GM18870 (cell line): ENCODE results near the gene MAN2A2.
"Not testable (repeated sequence)": the region's sequence is repeated elsewhere in the genome, so short reads cannot be mapped to it uniquely, and the experiment has no call there.

Source experiments
- ATAC-seq: cut with Tn5 transposase; IDR thresholded peaks from one replicate; pipeline ENCODE4 v1.9.1; 2021; ENCODE audit warnings: moderate library complexity; ENCODE audit not compliant: unreplicated experiment

The MAN2A2 gene

DNA sequence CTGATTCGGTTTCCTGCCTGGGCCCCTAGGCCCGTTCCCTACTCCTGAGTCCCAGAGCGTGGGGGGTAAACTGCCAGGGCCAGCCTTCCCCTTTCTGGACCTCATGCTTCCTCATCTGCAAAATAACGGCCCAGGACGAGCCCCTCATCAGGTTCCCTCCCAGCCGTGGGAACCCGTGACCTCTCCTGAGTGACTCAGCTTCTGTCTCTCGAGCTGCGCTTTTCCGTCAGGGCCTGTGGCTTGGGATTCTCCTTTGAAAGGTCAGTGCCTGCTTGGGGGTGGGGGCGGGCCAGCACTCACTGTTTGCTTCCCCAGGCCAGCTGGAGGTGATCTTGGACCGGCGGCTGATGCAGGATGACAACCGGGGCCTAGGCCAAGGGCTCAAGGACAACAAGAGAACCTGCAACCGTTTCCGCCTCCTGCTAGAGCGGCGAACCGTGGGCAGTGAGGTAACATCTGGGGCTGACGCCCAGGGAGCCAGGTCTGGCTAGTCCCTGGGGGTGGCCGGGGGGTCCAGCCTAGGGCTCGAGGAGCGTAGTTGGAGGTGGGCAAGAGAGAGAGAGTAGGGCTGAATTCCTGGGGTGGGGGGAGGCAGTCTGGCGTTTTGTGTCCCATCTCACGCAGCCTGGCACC lies 12.8 kb downstream of the MAN2A2 start:
- no peak for ATAC-seq

DNA sequence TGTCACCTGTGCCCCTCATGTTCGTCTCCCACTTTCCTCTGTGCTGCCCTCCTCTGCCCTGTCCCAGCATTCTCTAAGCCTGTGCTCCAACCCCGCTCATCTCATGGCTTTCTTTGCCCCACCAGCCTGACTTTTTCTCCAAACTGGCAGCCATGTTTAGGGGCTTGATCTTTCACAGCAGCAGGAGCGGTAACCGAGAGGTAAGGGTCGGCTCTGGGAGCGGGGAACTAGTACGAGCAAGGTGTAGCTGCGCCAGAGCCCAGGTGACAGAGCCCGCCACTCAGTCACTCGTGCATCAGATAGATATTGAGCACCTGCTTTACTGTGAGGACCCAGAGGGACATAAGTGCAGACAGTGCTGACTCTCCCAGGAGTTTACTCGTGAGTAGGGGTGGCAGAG lies 13.4 kb downstream of the MAN2A2 start:
- ATAC-seq: no peak

DNA sequence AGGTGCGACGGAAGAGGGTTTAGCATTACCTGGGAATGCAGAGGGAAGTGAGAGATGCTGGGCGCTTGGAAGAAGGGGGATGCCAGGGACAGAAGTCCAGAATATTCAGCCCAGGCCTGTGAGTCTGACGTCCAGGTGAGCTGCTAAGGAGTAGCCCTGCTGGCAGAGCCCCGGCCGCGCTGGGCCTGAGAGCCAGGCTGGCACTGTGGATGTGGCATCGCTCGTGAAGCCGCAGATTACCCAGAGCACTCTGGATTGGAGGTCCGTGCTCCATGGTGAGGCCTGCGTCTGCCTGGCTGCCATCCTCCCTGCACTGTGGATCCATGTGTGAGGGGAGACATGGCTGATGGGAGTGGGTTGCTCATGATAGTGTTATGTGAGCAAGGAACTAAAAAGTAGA lies 14.5 kb downstream of the MAN2A2 start:
- ATAC-seq: no peak

DNA sequence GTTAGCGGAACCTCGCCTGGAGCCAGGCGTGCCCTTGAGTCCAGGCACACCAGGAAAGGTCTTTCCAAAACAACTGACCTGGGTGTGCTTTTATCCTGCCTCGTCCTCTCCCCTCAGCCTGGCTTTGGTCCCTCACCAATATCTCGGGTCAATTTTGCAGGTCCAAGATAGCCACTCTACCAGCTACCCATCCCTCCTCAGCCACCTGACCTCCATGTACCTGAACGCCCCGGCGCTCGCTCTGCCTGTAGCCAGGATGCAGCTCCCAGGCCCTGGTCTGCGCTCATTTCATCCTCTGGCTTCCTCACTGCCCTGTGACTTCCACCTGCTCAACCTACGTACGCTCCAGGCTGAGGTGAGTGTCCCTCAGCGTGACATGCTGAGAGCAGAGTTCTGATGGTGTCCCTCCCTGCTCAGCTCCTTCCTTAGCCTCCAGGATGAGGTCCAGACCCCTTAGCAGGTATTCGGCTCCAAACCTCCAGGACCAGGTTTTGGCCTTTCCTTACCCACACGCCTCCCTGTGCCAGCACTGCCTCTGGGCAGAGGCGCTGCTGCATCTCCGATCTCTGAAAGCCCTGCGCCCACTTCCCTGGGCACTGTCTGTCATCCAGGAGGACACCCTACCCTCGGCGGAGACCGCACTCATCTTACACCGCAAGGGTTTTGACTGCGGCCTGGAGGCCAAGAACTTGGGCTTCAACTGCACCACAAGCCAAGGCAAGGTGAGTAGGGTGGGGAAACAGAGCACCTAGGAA lies 15.1 kb downstream of the MAN2A2 start:
- ATAC-seq: no peak

DNA sequence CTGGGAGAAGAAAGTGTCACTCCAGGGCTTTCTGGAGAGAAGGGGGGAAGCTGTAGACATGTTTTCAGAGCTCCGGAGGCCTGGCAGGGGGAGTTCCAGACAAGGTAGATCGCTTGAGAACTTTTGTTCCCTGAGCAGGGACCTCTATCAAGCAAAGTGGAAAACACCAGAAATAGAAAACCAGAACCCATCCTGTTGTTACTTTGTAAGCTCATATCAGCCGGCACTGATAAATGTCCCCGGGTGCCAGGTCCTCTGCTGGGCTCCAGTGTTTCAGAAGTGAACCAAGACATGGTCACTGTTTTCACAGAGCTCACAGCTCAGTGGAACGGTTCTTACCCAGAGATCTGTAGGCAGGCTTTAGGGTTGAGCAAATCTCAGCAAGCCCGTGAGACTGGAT lies 15.7 kb downstream of the MAN2A2 start:
- no peak for ATAC-seq

DNA sequence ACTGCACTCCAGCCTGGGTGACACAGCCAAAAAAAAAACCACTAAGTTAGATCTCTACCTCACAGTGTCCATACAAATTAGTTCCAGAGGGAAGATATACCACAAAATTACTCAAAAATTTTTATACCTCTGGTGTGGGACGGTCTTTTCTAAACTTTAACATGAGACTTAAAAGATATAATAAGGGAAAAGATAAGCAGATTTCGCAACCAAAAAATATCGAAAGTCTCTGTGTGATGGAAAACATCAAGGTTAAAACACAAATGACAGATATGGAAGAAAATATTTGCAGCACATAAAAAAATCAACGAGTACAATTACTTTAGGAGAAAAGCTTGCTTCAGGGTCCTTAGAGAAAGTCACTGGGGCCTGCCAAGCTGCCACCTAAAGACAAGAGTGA lies 18.8 kb downstream of the MAN2A2 start:
- no peak for ATAC-seq

DNA sequence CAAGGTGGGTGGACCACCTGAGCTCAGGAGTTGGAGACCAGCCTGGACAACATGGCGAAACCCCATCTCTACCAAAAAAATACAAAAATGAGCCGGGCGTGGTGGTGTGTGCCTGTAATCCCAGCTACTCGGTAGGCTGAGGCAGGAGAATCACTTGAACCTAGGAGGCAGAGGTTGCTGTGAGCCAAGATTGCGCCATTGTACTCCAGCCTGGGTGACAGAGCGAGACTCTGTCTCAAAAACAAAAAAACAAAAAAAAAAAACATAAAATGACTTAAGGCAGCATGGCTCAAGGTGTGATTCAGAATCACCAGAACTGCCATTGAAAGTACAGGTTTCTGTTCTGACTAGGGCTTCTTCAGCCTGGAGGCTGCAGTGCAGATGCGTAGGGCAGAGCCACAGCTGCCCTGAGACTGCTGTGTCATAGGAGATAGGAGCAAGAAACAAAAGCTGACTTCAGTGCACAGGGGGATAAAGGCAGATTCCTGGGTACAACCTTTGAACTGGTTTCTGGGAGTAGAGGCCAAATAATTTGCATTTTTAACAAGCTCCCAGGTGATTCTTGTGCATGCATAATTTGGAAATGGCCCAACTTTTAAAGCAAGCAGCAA lies 19.7 kb downstream of the MAN2A2 start:
- peak; percentile 80 for ATAC-seq

DNA sequence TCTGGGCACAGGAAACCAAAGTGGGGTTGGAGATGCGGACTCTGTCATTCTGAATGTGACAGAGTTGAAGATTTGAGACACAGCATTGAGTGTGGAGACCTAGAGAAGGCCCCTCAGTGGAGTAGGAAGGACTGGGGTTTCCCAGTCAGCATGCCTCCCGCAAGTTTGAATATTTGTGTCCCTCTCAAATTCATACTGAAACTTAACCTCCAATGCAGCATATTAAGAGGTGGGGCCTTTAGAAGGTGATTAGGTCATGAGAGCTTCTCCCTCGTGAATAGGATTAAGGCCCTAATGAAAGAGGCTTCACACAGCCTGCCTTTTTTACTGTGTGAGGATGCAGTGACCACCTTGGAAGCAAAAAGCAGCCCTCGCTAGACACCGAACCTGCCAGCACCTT lies 21.3 kb downstream of the MAN2A2 start:
- peak; percentile 73 for ATAC-seq

DNA sequence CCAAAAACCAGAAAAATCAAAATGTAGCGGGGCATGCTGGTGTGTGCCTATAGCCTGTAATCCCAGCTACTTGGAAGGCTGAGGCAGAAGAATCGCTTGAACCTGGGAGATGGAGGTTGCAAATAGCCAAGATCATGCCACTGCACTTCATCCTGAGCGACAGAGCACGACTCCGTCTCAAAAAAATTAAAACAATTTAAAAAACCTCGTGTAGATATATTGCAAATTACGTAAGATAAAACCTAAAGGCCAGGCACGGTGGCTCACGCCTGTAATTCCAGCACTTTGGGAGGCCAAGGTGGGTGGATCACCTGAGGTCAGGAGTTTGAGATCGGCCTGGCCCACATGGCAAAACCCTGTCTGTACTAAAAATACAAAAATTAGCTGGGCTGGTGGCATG lies 23.7 kb downstream of the MAN2A2 start:
- not testable (repeated sequence) for ATAC-seq

DNA sequence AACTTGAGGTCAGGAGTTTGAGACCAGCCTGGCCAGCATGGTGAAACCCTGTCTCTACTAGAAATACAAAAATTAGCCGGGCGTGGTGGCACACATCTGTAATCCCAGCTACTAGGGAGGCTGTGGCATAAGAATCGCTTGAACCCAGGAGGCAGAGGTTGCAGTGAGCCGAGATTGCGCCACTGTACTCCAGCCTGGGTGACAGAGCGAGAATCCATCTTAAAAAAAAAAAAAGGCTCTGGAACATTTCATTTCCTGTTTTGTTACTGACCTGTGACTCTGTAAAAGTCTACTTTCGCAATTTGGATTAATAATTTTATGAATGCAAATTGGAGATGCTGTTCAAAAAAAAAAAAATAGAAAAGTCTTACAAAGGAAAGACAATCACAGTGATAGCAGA lies 25.0 kb downstream of the MAN2A2 start:
- not testable (repeated sequence) for ATAC-seq

DNA sequence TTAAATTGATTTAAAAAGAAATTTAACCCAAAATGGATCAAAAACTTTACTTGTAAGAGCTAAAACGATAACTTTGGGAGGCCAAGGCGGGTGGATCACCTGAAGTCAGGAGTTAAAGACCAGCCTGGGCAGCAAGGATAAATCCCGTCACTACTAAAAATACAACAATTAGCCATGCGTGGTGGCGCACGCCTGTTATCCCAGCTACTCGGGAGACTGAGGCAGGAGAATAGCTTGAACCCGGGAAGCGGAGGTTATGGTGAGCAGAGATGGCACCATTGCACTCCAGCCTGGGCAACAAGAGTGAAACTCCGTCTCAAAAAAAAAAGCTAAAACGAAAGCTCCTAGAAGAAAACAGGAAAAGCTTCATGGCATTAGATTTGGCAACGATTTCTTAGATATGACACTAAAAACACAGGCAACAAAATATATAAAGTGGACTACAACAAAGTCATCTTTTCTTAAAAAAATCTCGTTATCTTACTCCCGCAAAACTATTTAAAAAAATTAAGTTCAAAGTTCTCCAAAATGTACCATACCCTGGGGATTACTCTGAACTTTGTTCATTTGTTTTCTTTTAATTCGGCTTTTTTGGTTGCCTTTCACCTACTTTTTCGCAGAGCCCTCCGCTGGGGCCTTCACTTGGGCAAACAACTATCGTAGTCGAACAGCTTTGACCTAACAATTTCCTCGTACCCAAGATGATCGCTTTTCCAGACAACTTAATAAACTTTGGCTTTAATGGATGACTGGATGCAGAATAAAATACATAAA lies 26.3 kb downstream of the MAN2A2 start:
- no peak for ATAC-seq

DNA sequence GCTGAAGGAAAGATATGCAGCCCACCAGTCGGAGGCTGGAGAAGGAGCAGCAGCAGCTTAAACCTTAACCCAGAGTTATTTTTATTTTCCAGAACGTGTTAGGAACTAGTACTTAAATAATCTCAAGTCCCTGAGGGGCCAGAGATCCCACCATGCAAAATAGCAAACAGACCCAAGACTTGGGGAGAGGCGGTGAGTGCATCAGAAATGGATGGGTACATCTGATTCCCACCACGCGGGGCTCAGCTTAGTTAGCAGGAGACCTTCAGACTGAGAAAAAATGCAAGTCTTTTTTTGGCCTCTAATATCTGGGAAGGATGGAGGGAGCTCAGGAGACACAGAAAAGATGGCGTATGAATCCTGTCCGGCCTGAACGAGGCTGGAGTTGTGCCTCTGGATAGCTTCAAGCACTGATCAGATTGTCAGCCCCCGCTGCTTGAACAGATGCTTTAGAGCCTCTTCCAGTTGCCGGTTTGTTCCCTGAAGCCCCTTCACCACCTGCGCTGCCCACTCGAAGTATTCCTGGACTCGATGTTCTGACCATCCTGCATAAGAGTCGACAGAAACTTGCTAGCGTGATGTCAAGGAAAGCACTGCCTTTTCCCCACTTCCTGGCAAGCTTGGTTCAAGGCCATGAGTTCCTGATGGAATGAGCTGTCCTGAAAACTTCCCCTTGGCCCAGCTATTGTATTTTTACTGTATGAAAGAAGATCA lies 27.9 kb downstream of the MAN2A2 start:
- no peak for ATAC-seq

DNA sequence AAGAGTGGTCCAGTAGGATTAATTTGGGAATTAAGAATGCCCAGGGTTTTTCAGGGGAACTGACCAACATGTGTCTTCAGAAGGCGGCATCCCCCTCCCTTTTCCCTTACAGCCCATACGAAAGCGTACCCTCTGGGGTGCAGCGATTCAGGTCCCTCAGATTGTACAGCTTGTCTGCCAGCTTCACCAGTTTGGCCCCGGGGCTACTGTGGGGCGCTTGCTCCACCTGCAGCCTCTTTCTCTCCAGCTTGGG lies 28.4 kb downstream of the MAN2A2 start:
- no peak for ATAC-seq

DNA sequence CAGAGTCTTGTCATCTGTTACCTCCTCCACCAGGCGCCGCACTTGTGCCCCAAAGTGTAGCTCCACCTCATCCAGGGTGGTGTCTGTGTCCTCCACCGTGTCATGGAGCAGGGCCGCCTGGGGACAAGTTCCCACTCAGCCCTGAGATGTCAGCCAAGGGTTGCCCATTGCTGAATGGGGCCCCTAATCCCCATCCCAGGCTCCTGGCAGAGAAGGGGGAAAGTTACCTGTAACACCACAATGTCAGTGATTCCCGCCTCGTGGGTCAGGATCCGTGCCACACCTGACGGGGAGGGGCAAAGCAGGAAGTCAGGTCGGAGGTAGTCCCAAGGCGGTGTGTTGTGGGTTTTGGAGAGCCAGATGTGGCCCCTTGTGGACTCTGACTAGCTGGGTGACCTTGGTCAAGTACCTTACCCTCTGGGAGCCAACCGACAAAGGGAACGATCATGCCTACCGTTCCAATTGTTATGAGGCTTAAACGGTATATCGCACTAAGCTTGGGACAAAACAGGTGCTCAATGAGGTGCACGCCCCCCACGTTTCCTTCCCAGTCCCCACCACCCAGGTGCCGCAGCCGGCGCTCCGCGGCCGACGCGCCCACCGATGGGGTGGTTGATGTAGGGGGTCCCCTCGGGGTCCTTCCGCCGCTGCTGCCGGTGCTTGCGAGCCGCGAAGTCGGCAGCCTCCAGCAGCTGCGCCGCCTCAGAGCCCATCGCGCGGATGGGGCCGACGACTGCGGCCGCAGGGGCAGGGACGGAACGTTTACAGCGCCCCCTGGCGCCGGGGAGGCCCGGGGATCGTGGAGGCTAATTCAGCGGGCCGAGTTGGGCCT lies 28.9 kb downstream of the MAN2A2 start, which contains the start of gene HDDC3:
Gene HDDC3 (minus strand): TSS at position 722 of the 832 bp plus-strand sequence. CDS start 9 bp downstream, at position 713.
- peak; percentile 55 for ATAC-seq

DNA sequence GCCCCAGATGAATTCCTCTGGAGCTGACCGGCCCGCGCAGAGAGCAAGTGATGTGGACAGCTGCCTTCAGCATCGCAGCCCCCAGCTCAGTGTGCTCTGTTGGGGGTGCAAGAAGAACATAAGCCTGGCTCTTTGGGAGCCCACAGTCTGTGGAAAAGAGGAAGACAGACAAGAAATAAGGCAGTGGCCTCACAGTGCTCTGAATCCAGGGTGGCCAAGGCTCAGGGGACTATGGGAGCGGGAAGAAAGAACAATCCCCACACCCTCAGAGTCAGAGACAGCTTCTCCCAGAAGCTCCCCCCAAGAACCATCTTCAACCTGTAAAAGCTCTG lies 29.5 kb downstream of the MAN2A2 start:
- no peak for ATAC-seq

DNA sequence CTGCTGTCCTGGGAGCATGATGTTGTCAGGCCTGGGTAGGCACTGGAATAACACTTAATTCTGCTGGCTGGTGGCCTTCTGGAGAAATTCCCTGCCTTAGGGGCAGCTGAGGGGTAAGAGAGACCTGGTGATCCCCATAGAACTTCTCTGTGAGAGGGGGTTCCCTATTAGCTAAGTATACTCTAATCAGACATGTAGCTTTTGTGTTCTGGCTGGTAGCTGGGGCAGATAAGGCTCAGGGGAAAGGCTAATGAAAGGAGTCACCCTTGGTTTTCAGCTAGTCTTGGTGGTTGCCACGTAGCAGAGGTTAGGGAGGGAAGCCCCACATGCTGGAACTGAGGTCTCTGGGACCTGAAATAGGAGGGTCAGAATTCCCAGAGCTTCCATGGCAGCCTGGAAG lies 30.2 kb downstream of the MAN2A2 start:
- ATAC-seq: no peak

DNA sequence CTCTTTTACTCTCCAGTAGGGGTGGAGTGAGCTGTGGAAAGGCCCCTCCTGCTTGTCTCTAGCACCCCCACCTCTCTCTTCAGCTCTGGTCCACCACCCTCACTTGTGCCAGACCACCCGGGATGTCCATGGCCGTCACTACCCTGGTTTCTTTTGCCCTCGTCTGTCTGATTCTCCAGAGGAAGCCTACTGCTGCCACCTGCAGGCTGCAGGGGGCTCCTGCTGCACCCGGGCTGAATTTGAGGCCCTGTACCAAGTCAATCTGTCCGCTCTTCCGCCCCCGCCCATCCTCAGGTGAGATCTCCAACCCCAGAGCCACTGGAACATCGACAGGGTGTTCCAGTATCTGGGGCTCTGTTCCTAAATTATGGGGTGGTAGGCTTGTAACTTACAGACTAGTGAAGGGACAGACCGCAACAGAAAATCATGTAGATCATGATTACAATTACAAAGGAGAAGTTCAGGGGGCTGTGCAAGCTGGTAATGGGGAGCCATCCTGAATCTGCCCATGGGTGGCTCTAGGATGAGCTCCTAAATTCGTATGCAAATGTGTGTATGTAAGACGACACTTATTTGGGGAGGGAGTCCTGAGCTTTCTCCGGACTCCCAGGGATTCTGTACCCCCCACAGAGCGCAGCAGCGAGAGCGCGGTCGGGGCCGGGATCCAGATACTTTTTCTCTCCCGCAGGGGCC lies 31.3 kb downstream of the MAN2A2 start:
- no peak for ATAC-seq

DNA sequence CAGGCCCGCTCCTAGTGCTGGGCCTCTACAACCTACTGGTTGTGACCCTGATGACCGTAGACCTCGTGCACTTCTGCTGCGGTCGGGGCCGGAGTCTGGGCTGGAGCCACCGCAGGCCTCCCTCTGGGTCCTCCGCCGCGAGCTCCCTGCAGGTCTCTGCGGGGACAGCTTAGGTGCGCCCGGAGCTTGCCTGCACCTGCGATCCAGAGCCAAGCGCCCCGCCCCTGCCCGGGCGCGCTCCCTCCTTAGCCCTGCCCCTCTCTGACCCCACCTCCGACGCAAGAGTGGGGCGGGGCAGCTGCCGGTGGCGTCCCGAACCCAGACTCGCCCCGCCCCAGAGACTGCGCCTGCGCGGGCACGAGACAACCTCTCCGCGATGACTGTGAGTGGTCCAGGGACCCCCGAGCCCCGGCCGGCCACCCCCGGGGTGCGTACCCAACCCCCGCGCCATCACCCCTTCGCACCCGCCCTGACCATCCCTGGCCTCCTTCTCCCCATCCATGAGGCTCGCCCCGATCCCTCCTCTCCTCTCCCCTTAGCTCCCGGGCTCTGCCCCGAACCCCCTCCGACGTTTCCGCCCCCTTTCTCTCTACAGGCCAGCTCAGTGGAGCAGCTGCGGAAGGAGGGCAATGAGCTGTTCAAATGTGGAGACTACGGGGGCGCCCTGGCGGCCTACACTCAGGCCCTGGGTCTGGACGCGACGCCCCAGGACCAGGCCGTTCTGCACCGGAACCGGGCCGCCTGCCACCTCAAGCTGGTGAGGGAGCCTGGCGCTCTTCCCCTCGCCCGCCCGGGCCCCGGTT lies 32.0 kb downstream of the MAN2A2 start, which contains the start of gene UNC45A:
Gene UNC45A (plus strand): TSS at position 337 of the 803 bp plus-strand sequence. CDS start 40 bp downstream, at position 377.
- ATAC-seq: peak; percentile 40

DNA sequence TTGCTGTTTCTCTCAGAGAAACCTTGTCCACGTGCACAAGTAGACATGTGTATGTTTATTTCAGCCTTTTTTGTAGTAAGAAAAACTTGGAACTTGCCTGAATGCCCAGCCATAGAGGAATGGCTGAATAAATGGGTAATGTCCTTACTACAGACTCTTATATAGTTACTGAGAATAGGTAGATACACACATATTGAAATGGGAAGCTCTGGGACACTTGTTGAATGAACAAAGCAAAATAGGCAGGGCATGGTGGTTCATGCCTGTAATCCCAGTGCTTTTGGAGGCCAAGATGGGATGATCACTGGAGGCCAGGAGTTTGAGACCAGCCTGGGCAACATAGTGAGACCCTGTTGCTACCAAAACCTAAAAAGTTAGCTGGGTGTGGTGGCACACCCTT lies 33.7 kb downstream of the MAN2A2 start:
- ATAC-seq: no peak
